Stimulated activated CD4-positive, alpha-beta T cell treated with anti-CD3 and anti-CD28 coated beads, Interleukin-1b, Interleukin-23, amount 100 ng/mL, for 4 hours (primary cell): ENCODE measurements around the gene FAM83E.
A peak's percentile ranks its signal among the peaks of the same experiment; 100 is the strongest.

ENCODE experiments used
- DNase-seq, 2 donors: peaks; one replicate each; pipeline ENCODE4 v3.0.0-alpha.2; 2020; ENCODE audit warnings: low read depth in 2 of 2

FAM83E gene

DNA sequence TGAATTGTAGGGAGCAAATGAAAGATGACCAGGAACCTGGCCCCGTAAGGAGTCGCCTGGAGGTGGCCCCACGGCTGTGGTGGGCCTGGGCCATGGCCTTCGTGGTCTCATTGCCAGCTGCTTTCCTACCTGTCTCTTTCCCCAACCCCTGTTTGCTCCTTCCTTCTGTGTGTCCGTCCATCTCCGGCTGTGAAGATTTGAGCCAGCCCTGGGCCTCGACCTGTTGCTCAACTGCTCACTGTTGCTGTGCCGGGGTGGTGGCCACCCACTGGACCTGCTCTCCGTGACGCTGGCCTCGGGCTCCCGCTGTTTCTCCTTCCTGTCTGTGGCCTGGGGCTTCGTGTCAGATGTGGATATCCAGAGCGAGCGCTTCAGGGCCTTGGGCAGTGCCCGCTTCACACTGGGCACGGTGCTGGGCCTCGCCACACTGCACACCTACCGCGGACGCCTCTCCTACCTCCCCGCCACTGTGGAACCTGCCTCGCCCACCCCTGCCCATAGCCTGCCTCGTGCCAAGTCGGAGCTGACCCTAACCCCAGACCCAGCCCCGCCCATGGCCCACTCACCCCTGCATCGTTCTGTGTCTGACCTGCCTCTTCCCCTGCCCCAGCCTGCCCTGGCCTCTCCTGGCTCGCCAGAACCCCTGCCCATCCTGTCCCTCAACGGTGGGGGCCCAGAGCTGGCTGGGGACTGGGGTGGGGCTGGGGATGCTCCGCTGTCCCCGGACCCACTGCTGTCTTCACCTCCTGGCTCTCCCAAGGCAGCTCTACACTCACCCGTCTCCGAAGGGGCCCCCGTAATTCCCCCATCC, 13.8 kb upstream of the FAM83E start:
- no peak for DNase-seq

DNA sequence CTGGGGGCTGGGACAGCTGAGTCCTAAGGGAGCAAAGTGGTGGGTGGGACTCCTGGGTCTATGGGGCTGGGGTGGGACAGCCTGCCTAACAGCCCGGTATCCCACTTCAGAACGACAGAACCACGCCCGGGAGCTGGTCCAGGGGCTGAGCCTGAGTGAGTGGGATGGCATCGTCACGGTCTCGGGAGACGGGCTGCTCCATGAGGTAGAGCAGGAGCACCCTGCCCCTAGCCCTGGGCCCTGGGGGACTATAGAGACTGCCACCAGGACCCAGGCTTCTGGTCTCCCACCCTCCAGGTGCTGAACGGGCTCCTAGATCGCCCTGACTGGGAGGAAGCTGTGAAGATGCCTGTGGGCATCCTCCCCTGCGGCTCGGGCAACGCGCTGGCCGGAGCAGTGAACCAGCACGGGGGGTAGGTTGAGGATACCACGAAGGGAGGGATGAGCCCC, 13.0 kb upstream of the FAM83E start:
- DNase-seq, result no peak

DNA sequence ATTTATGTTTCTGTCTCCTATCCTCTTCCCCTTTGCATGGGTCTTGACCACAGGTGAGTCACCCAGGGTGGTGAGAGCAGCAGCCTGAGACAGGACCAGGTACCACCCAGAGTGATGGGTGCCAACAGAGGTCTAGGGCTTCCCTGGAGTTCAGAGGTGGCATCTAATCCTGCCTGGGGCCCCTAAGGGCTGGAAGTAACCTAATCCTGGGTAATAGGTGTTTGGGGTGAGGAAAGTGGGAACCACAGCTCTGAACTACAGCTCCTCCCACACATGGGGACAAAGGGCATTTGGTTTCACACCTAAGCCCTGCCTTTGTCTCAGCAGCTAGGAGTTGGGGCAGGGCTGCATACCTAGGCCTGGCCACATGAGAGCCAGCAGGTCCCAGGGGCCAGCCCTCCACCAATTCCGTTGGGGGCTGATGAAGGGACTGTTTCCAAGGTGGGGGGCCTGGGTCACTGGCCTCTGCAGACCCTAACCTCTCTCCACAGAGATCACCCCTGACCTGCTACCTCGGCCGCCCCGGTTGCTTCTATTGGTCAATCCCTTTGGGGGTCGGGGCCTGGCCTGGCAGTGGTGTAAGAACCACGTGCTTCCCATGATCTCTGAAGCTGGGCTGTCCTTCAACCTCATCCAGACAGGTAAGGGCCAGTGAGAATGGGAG, 12.5 kb upstream of the FAM83E start:
- DNase-seq, result no peak

DNA sequence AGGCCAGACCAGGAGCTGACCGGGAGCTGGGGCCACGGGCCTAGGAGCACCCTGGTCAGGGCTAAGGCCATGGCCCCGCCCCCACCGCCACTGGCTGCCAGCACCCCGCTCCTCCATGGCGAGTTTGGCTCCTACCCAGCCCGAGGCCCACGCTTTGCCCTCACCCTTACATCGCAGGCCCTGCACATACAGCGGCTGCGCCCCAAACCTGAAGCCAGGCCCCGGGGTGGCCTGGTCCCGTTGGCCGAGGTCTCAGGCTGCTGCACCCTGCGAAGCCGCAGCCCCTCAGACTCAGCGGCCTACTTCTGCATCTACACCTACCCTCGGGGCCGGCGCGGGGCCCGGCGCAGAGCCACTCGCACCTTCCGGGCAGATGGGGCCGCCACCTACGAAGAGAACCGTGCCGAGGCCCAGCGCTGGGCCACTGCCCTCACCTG, 11.0 kb upstream of the FAM83E start:
- DNase-seq, result no peak

DNA sequence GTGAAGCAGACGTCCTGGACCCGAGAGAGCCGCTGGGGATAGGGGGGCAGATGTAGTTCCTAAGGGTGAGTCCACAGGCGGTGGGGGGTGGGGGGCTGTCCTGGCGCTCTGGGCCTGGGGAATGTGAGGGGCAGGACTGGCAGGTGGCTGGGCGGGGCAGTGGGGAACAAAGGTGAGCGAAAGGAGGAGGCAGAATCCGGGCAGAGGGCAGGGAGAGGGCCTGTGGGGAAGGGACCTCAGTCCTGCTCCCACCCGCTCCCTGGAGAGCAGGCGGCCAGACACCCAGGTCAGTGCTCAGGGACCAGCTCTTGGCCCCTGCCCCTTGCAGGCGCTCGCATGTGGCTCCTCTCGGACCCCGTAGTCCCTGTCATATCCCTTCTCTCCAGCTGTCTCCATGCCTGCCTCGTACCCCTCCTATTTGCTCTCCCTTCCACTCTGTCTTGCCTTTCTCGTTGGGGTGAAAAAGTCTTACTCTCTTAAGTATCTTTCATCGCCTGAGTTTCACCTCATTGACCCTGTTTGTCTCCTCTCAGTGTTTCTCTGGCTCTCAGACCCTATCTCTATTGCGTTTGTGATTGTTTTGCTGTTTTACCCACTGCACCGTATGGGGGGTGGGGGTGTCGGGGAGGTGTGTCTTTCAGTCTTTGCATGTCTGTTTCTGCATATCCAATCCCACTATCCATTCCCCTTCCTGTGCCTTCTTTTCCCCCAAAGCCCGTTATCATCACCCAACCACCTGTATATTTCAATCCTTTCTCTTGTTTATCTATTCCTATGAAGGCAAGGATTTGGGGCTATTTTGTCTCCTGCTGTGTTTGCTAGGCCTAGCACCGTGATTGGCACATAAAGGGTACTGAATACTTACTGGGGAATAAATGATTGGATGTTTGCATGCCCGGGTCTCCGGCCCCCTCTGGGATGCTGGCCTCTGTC, 10.2 kb upstream of the FAM83E start:
- no peak for DNase-seq

DNA sequence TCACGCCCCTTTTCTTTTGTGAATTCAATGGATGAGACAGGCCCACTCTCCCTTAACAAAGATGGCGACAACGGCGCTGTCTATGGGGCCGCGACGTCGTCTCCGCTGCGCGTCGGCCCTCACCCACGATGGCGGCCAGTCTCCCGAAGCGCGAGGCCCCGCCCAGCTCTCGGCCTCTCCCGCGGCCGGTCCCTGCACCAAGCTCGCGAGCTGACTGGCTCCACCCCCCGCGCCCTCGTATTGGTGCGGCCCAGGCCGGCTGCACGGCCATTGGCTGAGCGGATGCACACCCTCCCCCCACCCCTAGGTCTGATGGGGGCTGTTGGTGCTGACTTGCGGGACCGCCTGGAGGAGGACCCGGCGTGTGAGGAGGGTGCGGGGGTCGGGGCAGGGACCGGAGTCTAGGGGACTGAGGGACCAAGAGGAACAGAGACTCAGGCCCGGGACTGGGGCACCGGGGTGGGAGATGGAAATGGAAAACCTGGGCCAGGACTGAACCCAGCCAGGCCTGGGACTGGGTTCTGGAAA, 9.3 kb upstream of the FAM83E start:
- peak; percentile 88 to 98 for DNase-seq

- DNase-seq, result no peak
Measured at GRCh38 chr19:48623556-48624066, 8.7 kb upstream of the FAM83E start.

GRCh38 chr19:48619692-48620585, 5.1 kb upstream of the FAM83E start:
- no peak for DNase-seq

- peak; percentile 90 to 92 for DNase-seq
Measured at GRCh38 chr19:48618916-48619691, 4.2 kb upstream of the FAM83E start, which contains the start of the genes RPL18 and SPHK2. Gene RPL18 (minus strand): TSS chr19:48619178. CDS start chr19:48619143, 35 bp downstream. Gene SPHK2 (plus strand): TSS chr19:48619506. CDS start chr19:48620515, 1,009 bp downstream.

- DNase-seq, result no peak
Measured at GRCh38 chr19:48618278-48618915, 3.5 kb upstream of the FAM83E start.

GRCh38 chr19:48617146-48617937, 2.5 kb upstream of the FAM83E start:
- DNase-seq, result no peak

DNA sequence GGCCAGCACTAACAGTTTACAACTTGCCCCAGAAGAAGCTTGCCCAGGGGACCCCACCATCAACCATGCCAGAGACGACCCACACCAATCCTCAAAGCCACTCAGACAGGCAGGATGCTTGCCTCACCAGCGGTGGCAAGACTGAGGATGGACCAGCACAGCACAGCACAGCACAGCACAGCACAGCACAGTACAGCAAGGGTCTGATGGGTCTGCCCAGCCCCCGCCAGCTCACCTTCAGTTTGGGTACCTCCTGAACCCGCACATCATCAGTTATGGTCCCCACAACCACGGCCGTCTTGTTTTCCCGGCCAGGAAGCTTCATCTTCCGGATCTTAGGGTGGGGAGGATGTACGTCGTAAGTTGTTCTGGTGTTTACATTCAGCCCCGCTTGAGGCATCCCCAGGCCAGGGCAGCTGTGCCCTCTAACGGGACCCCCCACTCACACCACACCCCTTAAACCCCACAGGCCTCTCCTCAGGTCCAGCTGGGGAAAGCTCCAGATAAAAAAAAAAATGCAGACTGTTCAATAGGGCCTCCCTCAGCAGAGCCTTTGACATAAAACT, 1.7 kb upstream of the FAM83E start:
- DNase-seq, result no peak

GRCh38 chr19:48616041-48616436, 1.2 kb upstream of the FAM83E start:
- no peak for DNase-seq

DNA sequence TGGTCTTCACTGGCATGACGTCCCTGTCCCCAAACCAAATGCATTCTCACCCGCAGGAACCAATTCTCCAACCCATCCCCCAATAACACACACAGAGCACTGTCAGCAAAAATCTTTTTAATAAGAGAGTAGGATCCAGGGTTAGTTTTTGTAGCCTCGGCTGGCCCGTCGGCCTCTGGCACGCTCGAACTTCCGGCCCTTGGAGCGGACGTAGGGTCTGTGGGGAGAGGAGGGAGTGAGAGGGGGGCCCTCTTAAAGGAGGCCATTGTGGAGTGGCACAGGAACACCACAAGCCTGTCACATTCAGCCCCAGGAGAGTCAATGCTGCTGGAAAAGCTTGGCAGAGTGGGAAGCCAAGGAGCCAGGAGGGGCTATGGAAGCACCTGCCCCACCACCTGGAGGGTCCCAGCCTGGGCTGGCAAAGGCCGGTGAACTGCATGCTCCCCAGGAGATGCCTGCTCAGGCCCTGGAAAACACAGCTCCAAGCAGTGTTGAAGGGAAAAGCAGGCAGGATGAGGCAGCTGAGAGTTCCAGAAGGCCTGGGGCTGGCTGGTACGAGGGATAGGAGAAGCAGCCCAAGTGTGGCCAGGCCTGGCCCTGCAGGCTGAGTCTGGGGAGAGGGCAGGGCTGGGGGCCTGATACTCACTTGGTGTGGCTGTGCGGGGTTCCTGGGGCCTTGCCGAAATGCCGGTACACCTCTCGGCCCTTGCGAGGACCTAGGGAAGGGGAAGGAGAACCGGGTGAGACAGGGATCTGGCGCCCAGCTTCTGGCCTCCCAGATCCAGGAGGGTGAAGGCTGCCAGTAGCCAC, 560 bp upstream of the FAM83E start:
- DNase-seq, result no peak

- DNase-seq, result no peak
Measured at GRCh38 chr19:48613852-48614435, 932 bp downstream of the FAM83E start.

GRCh38 chr19:48613024-48613851, 1.6 kb downstream of the FAM83E start:
- no peak for DNase-seq
